GM12878 (cell line): ENCODE results near the gene ACACB.

Experiments
- FOXK2 ChIP-seq: fragments of 450-650 bp; IDR thresholded peaks from 2 replicates; pipeline ENCODE4 v1.6.1; 2017; ENCODE audit warnings: mild to moderate bottlenecking, moderate library complexity
- NFYB ChIP-seq: IDR thresholded peaks from 2 replicates; pipeline ENCODE4 v1.6.1; 2011; ENCODE audit warnings: low read depth, mild to moderate bottlenecking, low read length, improper control_type of control experiment, moderate library complexity; ENCODE audit not compliant: insufficient read depth
- POLR2A ChIP-seq: IDR thresholded peaks from 2 replicates; pipeline ENCODE4 v1.6.1; 2011; ENCODE audit warnings: low read depth, mild to moderate bottlenecking, low read length
- RFX5 ChIP-seq: IDR thresholded peaks from 2 replicates; pipeline ENCODE4 v1.6.1; 2011; ENCODE audit warnings: low read depth, low read length, improper control_type of control experiment
- TF ChIP-seq, protein P1 (sequence below): IDR thresholded peaks from 2 replicates; pipeline ENCODE4 v1.6.1; 2012; ENCODE audit warnings: mild to moderate bottlenecking, low read depth, low read length
- TF ChIP-seq, protein P2 (sequence below): IDR thresholded peaks from 2 replicates; pipeline ENCODE4 v1.6.1; 2011; ENCODE audit warnings: mild to moderate bottlenecking, low read depth, low read length, moderate library complexity; ENCODE audit not compliant: insufficient replicate concordance

DNA sequence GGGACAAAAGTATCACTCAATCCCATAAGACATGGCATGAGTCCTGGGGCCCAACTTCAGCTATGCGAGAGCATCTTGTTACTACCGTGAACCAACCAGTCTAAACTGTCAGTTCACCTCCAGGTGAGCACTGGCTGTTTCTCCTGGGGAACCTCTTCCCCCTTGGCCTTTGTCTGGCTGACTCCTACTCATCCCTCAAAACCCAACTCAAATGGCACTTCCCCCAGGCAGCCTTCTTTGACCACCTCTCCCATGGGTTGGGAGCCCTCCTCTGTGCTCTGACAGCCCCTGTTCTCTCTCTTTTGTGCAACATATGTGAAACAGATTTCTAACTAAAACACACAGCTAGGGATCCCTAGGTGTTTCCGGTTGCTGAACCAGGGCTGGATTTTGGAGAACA lies 155.0 kb downstream of the ACACB start:
- TF ChIP-seq POLR2A (no peak), RFX5 (no peak), NFYB (no peak), FOXK2 (no peak)
- TF ChIP-seq, protein P1, sequence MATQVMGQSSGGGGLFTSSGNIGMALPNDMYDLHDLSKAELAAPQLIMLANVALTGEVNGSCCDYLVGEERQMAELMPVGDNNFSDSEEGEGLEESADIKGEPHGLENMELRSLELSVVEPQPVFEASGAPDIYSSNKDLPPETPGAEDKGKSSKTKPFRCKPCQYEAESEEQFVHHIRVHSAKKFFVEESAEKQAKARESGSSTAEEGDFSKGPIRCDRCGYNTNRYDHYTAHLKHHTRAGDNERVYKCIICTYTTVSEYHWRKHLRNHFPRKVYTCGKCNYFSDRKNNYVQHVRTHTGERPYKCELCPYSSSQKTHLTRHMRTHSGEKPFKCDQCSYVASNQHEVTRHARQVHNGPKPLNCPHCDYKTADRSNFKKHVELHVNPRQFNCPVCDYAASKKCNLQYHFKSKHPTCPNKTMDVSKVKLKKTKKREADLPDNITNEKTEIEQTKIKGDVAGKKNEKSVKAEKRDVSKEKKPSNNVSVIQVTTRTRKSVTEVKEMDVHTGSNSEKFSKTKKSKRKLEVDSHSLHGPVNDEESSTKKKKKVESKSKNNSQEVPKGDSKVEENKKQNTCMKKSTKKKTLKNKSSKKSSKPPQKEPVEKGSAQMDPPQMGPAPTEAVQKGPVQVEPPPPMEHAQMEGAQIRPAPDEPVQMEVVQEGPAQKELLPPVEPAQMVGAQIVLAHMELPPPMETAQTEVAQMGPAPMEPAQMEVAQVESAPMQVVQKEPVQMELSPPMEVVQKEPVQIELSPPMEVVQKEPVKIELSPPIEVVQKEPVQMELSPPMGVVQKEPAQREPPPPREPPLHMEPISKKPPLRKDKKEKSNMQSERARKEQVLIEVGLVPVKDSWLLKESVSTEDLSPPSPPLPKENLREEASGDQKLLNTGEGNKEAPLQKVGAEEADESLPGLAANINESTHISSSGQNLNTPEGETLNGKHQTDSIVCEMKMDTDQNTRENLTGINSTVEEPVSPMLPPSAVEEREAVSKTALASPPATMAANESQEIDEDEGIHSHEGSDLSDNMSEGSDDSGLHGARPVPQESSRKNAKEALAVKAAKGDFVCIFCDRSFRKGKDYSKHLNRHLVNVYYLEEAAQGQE = no peak
- TF ChIP-seq, protein P2, sequence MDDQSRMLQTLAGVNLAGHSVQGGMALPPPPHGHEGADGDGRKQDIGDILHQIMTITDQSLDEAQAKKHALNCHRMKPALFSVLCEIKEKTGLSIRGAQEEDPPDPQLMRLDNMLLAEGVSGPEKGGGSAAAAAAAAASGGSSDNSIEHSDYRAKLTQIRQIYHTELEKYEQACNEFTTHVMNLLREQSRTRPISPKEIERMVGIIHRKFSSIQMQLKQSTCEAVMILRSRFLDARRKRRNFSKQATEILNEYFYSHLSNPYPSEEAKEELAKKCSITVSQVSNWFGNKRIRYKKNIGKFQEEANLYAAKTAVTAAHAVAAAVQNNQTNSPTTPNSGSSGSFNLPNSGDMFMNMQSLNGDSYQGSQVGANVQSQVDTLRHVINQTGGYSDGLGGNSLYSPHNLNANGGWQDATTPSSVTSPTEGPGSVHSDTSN = no peak
